Heart right ventricle (tissue), 16 donors: ENCODE results near the gene FOXD1. TPM values are rescaled to one million over a fixed set of nuclear protein-coding genes. Genes with fewer than 3 reads are reported as not detected.

Experiments
- ATAC-seq, 8 donors: fragments of 200-7000 bp; cut with Tn5 transposase; one replicate each; pipeline ENCODE4 v1.9.1; 2020; ENCODE audit warnings: mild to moderate bottlenecking in 8 of 8, moderate library complexity in 8 of 8, moderate number of reproducible peaks in 1 of 8
- DNase-seq, 2 donors: peaks; one replicate each; pipeline ENCODE4 v3.0.0-alpha.2; 2020
- H3K27ac ChIP-seq, 10 donors: fragments of 200-600 bp; sonication (generic) in 2 of 10; one replicate each; pipeline versions ENCODE4 v1.5.0 to v1.8.0; 2020 to 2022; ENCODE audit warnings: mild to moderate bottlenecking in 3 of 10
- H3K27me3 ChIP-seq, 7 donors: fragments of 200-600 bp; one replicate each; pipeline ENCODE4 v1.8.0; 2021 to 2022; ENCODE audit warnings: mild to moderate bottlenecking in 2 of 7
- H3K36me3 ChIP-seq, 9 donors: fragments of 200-600 bp; sonication (generic) in 1 of 9; one replicate each; pipeline versions ENCODE4 v1.5.0 to v1.8.0; 2020 to 2022; ENCODE audit warnings: mild to moderate bottlenecking in 2 of 9
- H3K4me1 ChIP-seq, 9 donors: fragments of 200-600 bp; sonication (generic) in 1 of 9; one replicate each; pipeline versions ENCODE4 v1.5.0 to v1.8.0; 2020 to 2022; ENCODE audit warnings: mild to moderate bottlenecking in 4 of 9
- H3K4me3 ChIP-seq, 10 donors: fragments of 200-600 bp; sonication (generic) in 2 of 10; one replicate each; pipeline versions ENCODE4 v1.5.0 to v1.8.0; 2020 to 2022; ENCODE audit warnings: mild to moderate bottlenecking in 7 of 10, moderate library complexity in 2 of 10
- H3K9me3 ChIP-seq, 11 donors: fragments of 200-600 bp in 10 of 11; sonication (generic) in 2 of 11; one replicate each; pipeline versions ENCODE4 v1.5.0 to v1.8.0; 2013 to 2022; ENCODE audit warnings: mild to moderate bottlenecking in 2 of 11, control low read depth in 1 of 11, moderate library complexity in 1 of 11
- CTCF ChIP-seq, 9 donors: fragments of 200-600 bp; sonication (generic) in 2 of 9; IDR thresholded peaks; one replicate each; pipeline versions ENCODE4 v1.5.0 to v1.8.0; 2021 to 2022; ENCODE audit warnings: antibody characterized with exemption in 9 of 9, mild to moderate bottlenecking in 5 of 9, moderate library complexity in 1 of 9
- WGBS, 2 donors: extraction: QIAGEN DNeasy Blood & Tissue Kit; methylation state at CpG; one replicate each; pipeline ENCODE4 v1.1.7; 2013; ENCODE audit warnings: inconsistent platforms in 1 of 2; 5-methylcytosine and 5-hydroxymethylcytosine counted together
- intact Hi-C, 10 donors: fragments of 100-400 bp; cut with DNase I; formaldehyde crosslinking; loops; one replicate each; pipeline versions ENCODE4 v1.11.1 to v1.14.2; 2022
- polyA plus RNA-seq, 2 donors: library from polyadenylated mRNA; stranded (reverse); fragments of 200-250 nt; gene quantifications; one replicate each; pipeline ENCODE4 v1.2.3, GENCODE V29; 2013
- total RNA-seq, 10 donors: library from RNA; stranded (reverse); fragmentation: NEBNext Ultra II Directional in 3 of 10; extraction: Animal tissue kit (Norgen Biotek cat#: 25700) in 3 of 10; gene quantifications; one replicate each; pipeline versions ENCODE4 v1.2.1 to v1.2.4, GENCODE V29; 2021 to 2023
- donor health status: Arrhythmogenic right ventricular cardiomyopathy.
- donor health status: ischemic (EF 13 %, LVEDD 7.1; RV severe dilation, severe dysfunction).
- donor health status: healthy with polysubstance abuse.
- donor health status: DM: no; HTN: yes; CAD: no.
- donor health status: DM: no; HTN: no; CAD: no.
- donor health status: ischemic (EF 25% LVEDD 6.9; RV normal size, moderate dysfunction).
- donor health status: ischemic (EF 25% LVEDD 5.7; RV mildly dilated, moderate dysfunction).
- donor health status: healthy.
- donor health status: DM: yes; HTN: yes; CAD: no.
- donor health status: Ischemic cardiomyopathy.
- donor health status: ischemic (EF 35%, LVEDD 5.7; RV mildly dilated, moderate dysfunction).
- donor health status: nonischemic (EF 11% LVEDD 7.7; RV severe dilation, severe dysfunction).
- donor health status: DM: yes; HTN: yes; CAD: no.
- donor health status: PGD.
- donor health status: ischemic (EF 29% LVEDD 5.4; RV normal size, mild dysfunction).
- donor health status: nonischemic (EF 23%, LVEDD 6.1; RV moderate dilation, normal function).

Gene FOXD1
- total and polyA plus RNA-seq, 12 donors, result 0.07 to 0.15 (median 0.12) TPM; not detected in 7

DNA sequence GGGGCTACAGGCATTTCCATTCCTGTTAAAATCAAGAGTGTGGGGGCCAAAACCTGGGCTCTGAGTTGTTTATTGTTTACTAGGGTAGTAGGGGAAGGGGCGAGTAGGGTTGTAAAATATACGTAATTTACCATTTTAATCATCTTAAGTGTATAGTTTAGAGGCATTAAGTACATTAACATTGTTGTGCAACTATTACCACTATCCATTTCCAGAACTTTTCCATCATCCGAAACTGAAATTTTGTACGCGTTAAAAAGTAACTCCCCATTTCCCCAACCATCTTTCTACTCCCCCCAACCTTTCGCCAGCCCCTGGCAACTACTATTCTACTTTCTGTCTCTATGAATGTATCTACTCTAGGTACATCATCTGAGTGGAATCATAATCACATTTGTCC lies 3.6 kb upstream of the FOXD1 start:
- Histone ChIP-seq H3K9me3 (peaks cover 0 to 4% (median 0%) of the 10 kb centered on the region in 11 donors), H3K4me1 (peaks cover 7 to 30% (median 15%) of the 10 kb centered on the region in 9 donors), H3K36me3 (peaks cover 0 to 13% (median 0%) of the 10 kb centered on the region in 9 donors), H3K4me3 (no peak overlapping the region), H3K27ac (no peak overlapping the region), H3K27me3 (peaks cover 38 to 97% (median 95%) of the 10 kb centered on the region in 7 donors)
- DNase-seq (no peak), ATAC-seq (no peak)
- TF ChIP-seq CTCF (IDR thresholded peaks at IDR 0.05), result no peak
- intact Hi-C loops, result loop anchor here in 6 of 10 donors (5.0 to 10.0 kb wide), 3 partner anchors 235 to 370 kb away; no protein-coding TSS in a partner anchor
- WGBS, 2 donors, result 56 to 62% methylated on average over 6 of the region's 6 CpGs

GRCh38 chr5:73451224-73452130 lies 2.9 kb upstream of the FOXD1 start:
- peak; percentile 36 to 69 for DNase-seq
- Histone ChIP-seq H3K36me3 (peaks cover 0 to 13% (median 0%) of the 10 kb centered on the region in 9 donors), H3K9me3 (peaks cover 0 to 1% (median 0%) of the 10 kb centered on the region in 11 donors), H3K4me1 (peaks cover 7 to 33% (median 18%) of the 10 kb centered on the region in 9 donors), H3K27ac (no peak overlapping the region), H3K27me3 (peaks cover 41 to 94% (median 92%) of the 10 kb centered on the region in 7 donors), H3K4me3 (peak overlapping the region in 3 of 10 donors; percentile 7 to 20 (median 10))
- TF ChIP-seq CTCF (IDR thresholded peaks at IDR 0.05), result peak; percentile 64 to 86 (median 74)
- intact Hi-C loops, result loop anchor here in 6 of 10 donors (2.0 to 10.0 kb wide), 4 partner anchors 234 to 369 kb away; no protein-coding TSS in a partner anchor
- WGBS, 2 donors, result 2 to 3% methylated on average over 61 to 70 of the region's 70 CpGs
- peak in 7 of 8 donors; percentile 57 to 83 (median 71) for ATAC-seq

DNA sequence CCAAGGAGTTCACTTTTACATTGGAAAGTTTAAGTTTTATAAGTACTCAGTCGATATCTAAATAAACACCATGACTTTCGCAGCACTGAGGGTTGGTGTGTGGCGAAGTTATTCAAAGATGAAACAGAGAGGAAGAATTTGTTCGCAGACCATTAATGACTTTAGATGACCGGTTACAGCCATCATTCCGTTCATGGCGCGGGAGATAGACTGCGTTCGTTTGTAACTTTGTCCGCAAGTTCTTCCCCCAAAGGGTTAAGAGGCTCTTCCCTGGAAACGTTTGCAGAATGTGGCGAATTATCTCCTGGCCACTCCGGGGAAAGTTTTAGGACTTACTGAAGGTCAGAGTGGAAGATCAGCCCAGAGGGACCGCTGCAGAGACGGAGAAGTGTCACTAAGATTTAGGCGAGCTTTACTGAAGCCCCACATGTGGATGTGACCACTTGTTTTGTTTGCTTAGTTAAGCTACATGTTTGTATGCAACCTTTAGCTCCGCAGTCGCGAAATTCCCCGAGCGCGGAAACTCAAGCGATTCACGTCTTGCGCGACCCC lies 2.2 kb upstream of the FOXD1 start:
- TF ChIP-seq CTCF (IDR thresholded peaks at IDR 0.05), result no peak
- DNase-seq (no peak), ATAC-seq (no peak)
- WGBS, 2 donors, result 4 to 6% methylated on average over 27 of the region's 27 CpGs
- H3K36me3 ChIP-seq, result peaks cover 0 to 13% (median 0%) of the 10 kb centered on the region in 9 donors
- no peak overlapping the region for H3K27ac ChIP-seq
- H3K9me3 ChIP-seq, result no peaks in the 10 kb centered on the region
- H3K27me3 ChIP-seq, result peaks cover 47 to 94% (median 92%) of the 10 kb centered on the region in 7 donors
- intact Hi-C loops, result loop anchor here in 6 of 10 donors (2.0 to 10.0 kb wide), 4 partner anchors 233 to 368 kb away; no protein-coding TSS in a partner anchor
- peaks cover 7 to 35% (median 19%) of the 10 kb centered on the region in 9 donors for H3K4me1 ChIP-seq
- peak overlapping the region in 2 of 10 donors; percentile 7 to 20 for H3K4me3 ChIP-seq

DNA sequence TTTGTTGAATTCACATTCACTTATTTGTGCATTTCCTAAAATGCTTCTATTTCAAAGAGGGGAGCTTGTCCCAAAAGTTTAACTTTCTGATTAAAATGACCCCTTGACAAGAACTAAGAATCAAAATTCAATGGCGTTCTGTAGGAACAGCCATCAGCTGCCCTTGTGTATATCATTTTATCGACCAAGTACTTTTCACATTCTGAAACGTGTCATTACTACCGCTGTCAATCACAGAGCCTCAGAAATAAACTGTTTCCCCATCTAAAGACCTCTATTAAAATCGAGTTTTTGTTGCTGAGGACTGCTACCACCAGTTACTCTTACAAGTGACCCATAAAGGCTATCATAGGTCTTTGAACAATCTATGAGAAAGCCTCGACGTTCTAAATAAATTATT lies 1.6 kb upstream of the FOXD1 start:
- intact Hi-C loops, result loop anchor here in 6 of 10 donors (2.0 to 10.0 kb wide), 4 partner anchors 233 to 368 kb away; no protein-coding TSS in a partner anchor
- Histone ChIP-seq H3K9me3 (no peaks in the 10 kb centered on the region), H3K27me3 (peaks cover 48 to 94% (median 92%) of the 10 kb centered on the region in 7 donors), H3K36me3 (peaks cover 0 to 13% (median 0%) of the 10 kb centered on the region in 9 donors), H3K4me1 (peaks cover 7 to 35% (median 19%) of the 10 kb centered on the region in 9 donors), H3K4me3 (no peak overlapping the region), H3K27ac (no peak overlapping the region)
- 6 to 12% methylated on average over 7 of the region's 7 CpGs for WGBS, 2 donors
- DNase-seq (no peak), ATAC-seq (no peak)
- no peak for TF ChIP-seq CTCF (IDR thresholded peaks at IDR 0.05)
